Trophoblast cell (in vitro differentiated cells and primary cell): Measurements from ENCODE around the gene COL18A1.

Experiments
- DNase-seq, 2 donors: peaks; one replicate each; pipeline ENCODE4 v3.0.0-alpha.2; 2016
- H2AFZ ChIP-seq: 2 replicates; pipeline ENCODE4 v1.6.1; 2013; ENCODE audit warnings: low read length, moderate library complexity, mild to moderate bottlenecking; ENCODE audit not compliant: insufficient read depth, poor library complexity
- H2AK5ac ChIP-seq: 2 replicates; pipeline ENCODE4 v1.6.1; 2013; ENCODE audit warnings: mild to moderate bottlenecking, low read length
- H2BK120ac ChIP-seq: 2 replicates; pipeline ENCODE4 v1.6.1; 2013; ENCODE audit warnings: low read length, mild to moderate bottlenecking, moderate library complexity; ENCODE audit not compliant: insufficient read depth, poor library complexity
- H2BK12ac ChIP-seq: 2 replicates; pipeline ENCODE4 v1.6.1; 2013; ENCODE audit warnings: mild to moderate bottlenecking, low read length, moderate library complexity
- H2BK5ac ChIP-seq: 2 replicates; pipeline ENCODE4 v1.6.1; 2013; ENCODE audit warnings: low read length, low read depth, moderate library complexity, mild to moderate bottlenecking; ENCODE audit not compliant: poor library complexity
- H3K14ac ChIP-seq: 2 replicates; pipeline ENCODE4 v1.6.1; 2013; ENCODE audit warnings: mild to moderate bottlenecking, low read length
- H3K18ac ChIP-seq: 2 replicates; pipeline ENCODE4 v1.6.1; 2013; ENCODE audit warnings: mild to moderate bottlenecking, low read length
- H3K23ac ChIP-seq: 2 replicates; pipeline ENCODE4 v1.6.1; 2013; ENCODE audit warnings: low read length
- H3K27ac ChIP-seq: 2 replicates; pipeline ENCODE4 v1.5.1; 2013; ENCODE audit warnings: low read depth, mild to moderate bottlenecking, inconsistent platforms, low read length, moderate library complexity
- H3K27me3 ChIP-seq: 2 replicates; pipeline ENCODE4 v1.6.1; 2013; ENCODE audit warnings: inconsistent platforms, mild to moderate bottlenecking, low read length, moderate library complexity; ENCODE audit not compliant: insufficient read depth
- H3K36me3 ChIP-seq, 2 experiments: 1 replicate in 1 of 2; 2 replicates in 1 of 2; pipeline ENCODE4 v1.6.1; 2013; ENCODE audit warnings: low read length in 2 of 2, mild to moderate bottlenecking in 2 of 2, moderate library complexity in 1 of 2; ENCODE audit not compliant: insufficient read depth in 2 of 2, control insufficient read depth in 1 of 2
- H3K4ac ChIP-seq: 2 replicates; pipeline ENCODE4 v1.6.1; 2013; ENCODE audit warnings: low read depth, mild to moderate bottlenecking, low read length, moderate library complexity
- H3K4me1 ChIP-seq, 2 experiments: 1 replicate in 1 of 2; 2 replicates in 1 of 2; pipeline ENCODE4 v1.6.1; 2013; ENCODE audit warnings: low read length in 2 of 2, mild to moderate bottlenecking in 2 of 2, moderate library complexity in 1 of 2; ENCODE audit not compliant: insufficient read depth in 2 of 2, control insufficient read depth in 1 of 2
- H3K4me2 ChIP-seq: 2 replicates; pipeline ENCODE4 v1.6.1; 2013; ENCODE audit warnings: inconsistent platforms, mild to moderate bottlenecking, low read length, moderate library complexity
- H3K4me3 ChIP-seq: 2 replicates; pipeline ENCODE4 v1.5.1; 2013; ENCODE audit warnings: mild to moderate bottlenecking, low read depth, low read length, inconsistent platforms
- H3K79me1 ChIP-seq: one replicate; pipeline ENCODE4 v1.6.1; 2013; ENCODE audit warnings: low read length
- H3K79me2 ChIP-seq: 2 replicates; pipeline ENCODE4 v1.6.1; 2013; ENCODE audit warnings: low read length, mild to moderate bottlenecking; ENCODE audit not compliant: control insufficient read depth, insufficient read depth, poor library complexity
- H3K9ac ChIP-seq: 2 replicates; pipeline ENCODE4 v1.6.1; 2013; ENCODE audit warnings: mild to moderate bottlenecking, low read length
- H3K9me3 ChIP-seq: 2 replicates; pipeline ENCODE4 v1.6.1; 2013; ENCODE audit warnings: low read depth, mild to moderate bottlenecking, control low read depth, inconsistent platforms, low read length; ENCODE audit not compliant: insufficient read depth
- H4K12ac ChIP-seq: 2 replicates; pipeline ENCODE4 v1.6.1; 2013; ENCODE audit warnings: low read depth, mild to moderate bottlenecking, low read length, moderate library complexity
- H4K8ac ChIP-seq: 2 replicates; pipeline ENCODE4 v1.6.1; 2013; ENCODE audit warnings: low read depth, mild to moderate bottlenecking, low read length, moderate library complexity
- H4K91ac ChIP-seq: one replicate; pipeline ENCODE4 v1.6.1; 2013; ENCODE audit warnings: low read depth, mild to moderate bottlenecking, low read length, moderate library complexity
- WGBS: extraction: QIAGEN DNeasy Blood & Tissue Kit; methylation state at CpG from one replicate; pipeline ENCODE4 v1.1.7; 2013; ENCODE audit warnings: missing lambda C conversion rate; ENCODE audit not compliant: insufficient read length, insufficient coverage; ENCODE audit errors: extremely low coverage; 5-methylcytosine and 5-hydroxymethylcytosine counted together

The COL18A1 gene

GRCh38 chr21:45373991-45374816, 30.8 kb upstream of the COL18A1 start:
- H2BK12ac ChIP-seq, result no peak overlapping the region
- H3K79me2 ChIP-seq, result no peaks in the 10 kb centered on the region
- H4K8ac ChIP-seq, result no peak overlapping the region
- no peak overlapping the region for H2BK5ac ChIP-seq
- no peak overlapping the region for H3K4me3 ChIP-seq
- H2AK5ac ChIP-seq, result no peak overlapping the region
- no CpG with 5 or more reads among the region's 15 CpGs for WGBS
- no peak overlapping the region for H3K27ac ChIP-seq
- H3K18ac ChIP-seq, result no peak overlapping the region
- peaks cover 6% of the 10 kb centered on the region for H3K9me3 ChIP-seq
- no peak overlapping the region for H2AFZ ChIP-seq
- no peaks in the 10 kb centered on the region for H3K36me3 ChIP-seq
- H2BK120ac ChIP-seq, result no peak overlapping the region
- DNase-seq, result no peak
- H3K4ac ChIP-seq, result no peak overlapping the region
- H3K14ac ChIP-seq, result no peak overlapping the region
- H3K9ac ChIP-seq, result no peak overlapping the region
- H4K12ac ChIP-seq, result no peak overlapping the region
- H4K91ac ChIP-seq, result peak overlapping the region; percentile 16
- no peak overlapping the region for H3K23ac ChIP-seq
- H3K79me1 ChIP-seq, result peaks cover 3% of the 10 kb centered on the region
- peaks cover 0 to 5% of the 10 kb centered on the region in 2 experiments for H3K4me1 ChIP-seq
- H3K4me2 ChIP-seq, result no peak overlapping the region
- no peaks in the 10 kb centered on the region for H3K27me3 ChIP-seq

- H3K36me3 ChIP-seq, result no peaks in the 10 kb centered on the region
- H2AK5ac ChIP-seq, result no peak overlapping the region
- no CpG with 5 or more reads among the region's 15 CpGs for WGBS
- H3K79me1 ChIP-seq, result peaks cover 3% of the 10 kb centered on the region
- H3K4me3 ChIP-seq, result no peak overlapping the region
- H2BK5ac ChIP-seq, result no peak overlapping the region
- no peak overlapping the region for H3K18ac ChIP-seq
- no peak for DNase-seq
- no peak overlapping the region for H3K14ac ChIP-seq
- H4K91ac ChIP-seq, result no peak overlapping the region
- H3K27ac ChIP-seq, result no peak overlapping the region
- no peaks in the 10 kb centered on the region for H3K27me3 ChIP-seq
- no peak overlapping the region for H3K9ac ChIP-seq
- no peak overlapping the region for H2BK120ac ChIP-seq
- H3K4me2 ChIP-seq, result no peak overlapping the region
- H2BK12ac ChIP-seq, result no peak overlapping the region
- H4K12ac ChIP-seq, result no peak overlapping the region
- no peak overlapping the region for H3K23ac ChIP-seq
- no peak overlapping the region for H2AFZ ChIP-seq
- H3K9me3 ChIP-seq, result peaks cover 6% of the 10 kb centered on the region
- H3K4ac ChIP-seq, result no peak overlapping the region
- no peak overlapping the region for H4K8ac ChIP-seq
- peaks cover 0 to 5% of the 10 kb centered on the region in 2 experiments for H3K4me1 ChIP-seq
- H3K79me2 ChIP-seq, result no peaks in the 10 kb centered on the region
Observed at GRCh38 chr21:45374826-45375455, 30.0 kb upstream of the COL18A1 start.

GRCh38 chr21:45376459-45377324, 28.3 kb upstream of the COL18A1 start:
- Histone ChIP-seq H3K79me2 (no peaks in the 10 kb centered on the region), H2BK12ac (no peak overlapping the region), H2AFZ (no peak overlapping the region), H3K9ac (no peak overlapping the region), H3K4me1 (peaks cover 0 to 5% of the 10 kb centered on the region in 2 experiments), H4K8ac (no peak overlapping the region), H3K27ac (no peak overlapping the region), H3K18ac (no peak overlapping the region), H3K4me2 (no peak overlapping the region), H3K14ac (no peak overlapping the region), H3K36me3 (no peaks in the 10 kb centered on the region), H3K79me1 (peaks cover 3% of the 10 kb centered on the region), H4K12ac (no peak overlapping the region), H3K9me3 (peaks cover 9% of the 10 kb centered on the region), H4K91ac (no peak overlapping the region), H3K4ac (no peak overlapping the region), H2AK5ac (no peak overlapping the region), H2BK5ac (no peak overlapping the region), H3K23ac (no peak overlapping the region), H2BK120ac (peak overlapping the region; percentile 20), H3K4me3 (no peak overlapping the region), H3K27me3 (no peaks in the 10 kb centered on the region)
- DNase-seq, result no peak
- no CpG with 5 or more reads among the region's 7 CpGs for WGBS

DNA sequence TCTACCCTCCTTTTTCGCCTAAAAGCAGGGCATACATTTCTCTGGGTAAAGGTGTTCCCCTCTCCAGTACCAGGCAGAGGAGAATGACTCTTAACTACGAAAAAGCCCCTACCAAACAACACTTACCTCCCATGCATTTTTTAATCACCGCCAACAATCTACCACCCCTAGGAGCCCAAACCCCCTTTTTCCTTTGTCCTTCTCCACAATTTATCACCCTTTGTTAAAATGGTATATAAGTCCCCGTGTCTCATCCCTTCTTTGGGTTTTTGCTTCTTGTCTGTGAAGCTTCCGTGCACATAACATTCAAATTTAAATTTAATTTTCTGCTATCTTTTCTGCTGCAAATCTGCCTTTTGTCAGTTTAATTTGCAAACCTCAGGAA, 27.6 kb upstream of the COL18A1 start:
- Histone ChIP-seq H2BK5ac (no peak overlapping the region), H3K79me1 (peaks cover 3% of the 10 kb centered on the region), H3K27ac (no peak overlapping the region), H3K27me3 (no peaks in the 10 kb centered on the region), H3K14ac (no peak overlapping the region), H3K18ac (no peak overlapping the region), H4K91ac (no peak overlapping the region), H4K12ac (no peak overlapping the region), H3K4me2 (no peak overlapping the region), H3K4me1 (peaks cover 0 to 5% of the 10 kb centered on the region in 2 experiments), H2AK5ac (no peak overlapping the region), H3K36me3 (no peaks in the 10 kb centered on the region), H3K23ac (no peak overlapping the region), H3K9ac (no peak overlapping the region), H3K4ac (no peak overlapping the region), H2BK12ac (no peak overlapping the region), H3K9me3 (peaks cover 9% of the 10 kb centered on the region), H2BK120ac (no peak overlapping the region), H3K4me3 (no peak overlapping the region), H3K79me2 (no peaks in the 10 kb centered on the region), H2AFZ (no peak overlapping the region), H4K8ac (no peak overlapping the region)
- DNase-seq, result no peak
- WGBS, result no CpG with 5 or more reads among the region's 5 CpGs
